ENCODE measurements around the gene HNRNPL.

Gene HNRNPL

GRCh38 chr19:38838986-38839761 is 10.6 kb downstream of the HNRNPL start:
- H3K27ac ChIP-seq (ENCODE audit: insufficient read depth in 1 of 2, low read depth in 1 of 2, low read length in 2 of 2, poor library complexity in 1 of 2, severe bottlenecking in 2 of 2) = no peak overlapping the region
- 91% methylated on average over 4 of the region's 12 CpGs for WGBS (ENCODE audit: insufficient coverage)
- H3K36me3 ChIP-seq (ENCODE audit: control insufficient read depth in 4 of 4, insufficient read depth in 4 of 4, low read length in 3 of 4) = peaks cover 29 to 87% (median 75%) of the 10 kb centered on the region in 4 experiments
- H3K27me3 ChIP-seq (replicated peaks in 2 of 5; ENCODE audit: control insufficient read depth in 4 of 5, insufficient read depth in 5 of 5, low read length in 4 of 5) = no peaks in the 10 kb centered on the region
- H3K4me1 ChIP-seq (ENCODE audit: control extremely low read depth in 1 of 4, control insufficient read depth in 4 of 4, insufficient read depth in 4 of 4, low read length in 3 of 4) = no peaks in the 10 kb centered on the region
- ChIA-PET POLR2A (interaction anchor here (1.2 to 1.8 kb wide), 3 partner anchors 10 to 70 kb away, joined by 3 to 6 read pairs (median 3); partner anchors contain the start of gene HNRNPL), CTCF (interaction anchor here (1.4 kb wide), 1 partner anchor 65 kb away, joined by 3 read pairs; the partner anchor contains the start of gene LGALS7)
- DNase-seq = no peak
- H3K4me3 ChIP-seq (ENCODE audit: control insufficient read depth in 1 of 7, extremely low read depth in 1 of 7, insufficient read depth in 4 of 7, low read depth in 2 of 7, low read length in 6 of 7) = no peak overlapping the region
- no peaks in the 10 kb centered on the region for H3K9me3 ChIP-seq (ENCODE audit: control extremely low read depth in 1 of 5, control insufficient read depth in 4 of 5, insufficient read depth in 2 of 5, low read depth in 1 of 5, low read length in 4 of 5)

GRCh38 chr19:38838208-38838985 is 11.4 kb downstream of the HNRNPL start:
- ChIA-PET CTCF (interaction anchor here (1.0 kb wide), 1 partner anchor 11 kb away, joined by 3 read pairs; no protein-coding TSS in a partner anchor), POLR2A (interaction anchor here (0.6 to 1.8 kb wide), 5 partner anchors 11 to 69 kb away, joined by 3 to 6 read pairs (median 3); partner anchors contain the start of gene HNRNPL)
- Histone ChIP-seq H3K9me3 (ENCODE audit: control extremely low read depth in 1 of 5, control insufficient read depth in 4 of 5, insufficient read depth in 2 of 5, low read depth in 1 of 5, low read length in 4 of 5) (no peaks in the 10 kb centered on the region), H3K27me3 (replicated peaks in 2 of 5; ENCODE audit: control insufficient read depth in 4 of 5, insufficient read depth in 5 of 5, low read length in 4 of 5) (no peaks in the 10 kb centered on the region), H3K36me3 (ENCODE audit: control insufficient read depth in 4 of 4, insufficient read depth in 4 of 4, low read length in 3 of 4) (peaks cover 23 to 80% (median 67%) of the 10 kb centered on the region in 4 experiments), H3K4me1 (ENCODE audit: control extremely low read depth in 1 of 4, control insufficient read depth in 4 of 4, insufficient read depth in 4 of 4, low read length in 3 of 4) (no peaks in the 10 kb centered on the region), H3K27ac (ENCODE audit: insufficient read depth in 1 of 2, low read depth in 1 of 2, low read length in 2 of 2, poor library complexity in 1 of 2, severe bottlenecking in 2 of 2) (no peak overlapping the region), H3K4me3 (ENCODE audit: control insufficient read depth in 1 of 7, extremely low read depth in 1 of 7, insufficient read depth in 4 of 7, low read depth in 2 of 7, low read length in 6 of 7) (no peak overlapping the region)
- DNase-seq = no peak
- 93% methylated on average over 11 of the region's 19 CpGs for WGBS (ENCODE audit: insufficient coverage)

GRCh38 chr19:38837656-38838121 is 12.1 kb downstream of the HNRNPL start:
- CTCF ChIA-PET = interaction anchor here (1.0 kb wide), 1 partner anchor 12 kb away, joined by 3 read pairs; no protein-coding TSS in a partner anchor
- Histone ChIP-seq H3K4me3 (ENCODE audit: control insufficient read depth in 1 of 7, extremely low read depth in 1 of 7, insufficient read depth in 4 of 7, low read depth in 2 of 7, low read length in 6 of 7) (no peak overlapping the region), H3K4me1 (ENCODE audit: control extremely low read depth in 1 of 4, control insufficient read depth in 4 of 4, insufficient read depth in 4 of 4, low read length in 3 of 4) (no peaks in the 10 kb centered on the region), H3K9me3 (ENCODE audit: control extremely low read depth in 1 of 5, control insufficient read depth in 4 of 5, insufficient read depth in 2 of 5, low read depth in 1 of 5, low read length in 4 of 5) (no peaks in the 10 kb centered on the region), H3K27me3 (replicated peaks in 2 of 5; ENCODE audit: control insufficient read depth in 4 of 5, insufficient read depth in 5 of 5, low read length in 4 of 5) (no peaks in the 10 kb centered on the region), H3K27ac (ENCODE audit: insufficient read depth in 1 of 2, low read depth in 1 of 2, low read length in 2 of 2, poor library complexity in 1 of 2, severe bottlenecking in 2 of 2) (no peak overlapping the region), H3K36me3 (ENCODE audit: control insufficient read depth in 4 of 4, insufficient read depth in 4 of 4, low read length in 3 of 4) (peaks cover 23 to 73% (median 61%) of the 10 kb centered on the region in 4 experiments)
- 96% methylated on average over 7 of the region's 7 CpGs for WGBS (ENCODE audit: insufficient coverage)
- POLR2A ChIA-PET = interaction anchor here (0.6 to 1.8 kb wide), 5 partner anchors 12 to 68 kb away, joined by 3 to 6 read pairs (median 3); partner anchors contain the start of gene HNRNPL
- no peak for DNase-seq

GRCh38 chr19:38836983-38837626 is 12.7 kb downstream of the HNRNPL start:
- H3K4me1 ChIP-seq (ENCODE audit: control extremely low read depth in 1 of 4, control insufficient read depth in 4 of 4, insufficient read depth in 4 of 4, low read length in 3 of 4) = peaks cover under 1 to 4% (median 3%) of the 10 kb centered on the region in 4 experiments
- no peak overlapping the region for H3K27ac ChIP-seq (ENCODE audit: insufficient read depth in 1 of 2, low read depth in 1 of 2, low read length in 2 of 2, poor library complexity in 1 of 2, severe bottlenecking in 2 of 2)
- H3K9me3 ChIP-seq (ENCODE audit: control extremely low read depth in 1 of 5, control insufficient read depth in 4 of 5, insufficient read depth in 2 of 5, low read depth in 1 of 5, low read length in 4 of 5) = no peaks in the 10 kb centered on the region
- H3K4me3 ChIP-seq (ENCODE audit: control insufficient read depth in 1 of 7, extremely low read depth in 1 of 7, insufficient read depth in 4 of 7, low read depth in 2 of 7, low read length in 6 of 7) = no peak overlapping the region
- DNase-seq = no peak
- H3K27me3 ChIP-seq (replicated peaks in 2 of 5; ENCODE audit: control insufficient read depth in 4 of 5, insufficient read depth in 5 of 5, low read length in 4 of 5) = no peaks in the 10 kb centered on the region
- CTCF ChIA-PET = interaction anchor here (1.0 kb wide), 1 partner anchor 12 kb away, joined by 3 read pairs; no protein-coding TSS in a partner anchor
- 94% methylated on average over 5 of the region's 6 CpGs for WGBS (ENCODE audit: insufficient coverage)
- peaks cover 23 to 67% (median 55%) of the 10 kb centered on the region in 4 experiments for H3K36me3 ChIP-seq (ENCODE audit: control insufficient read depth in 4 of 4, insufficient read depth in 4 of 4, low read length in 3 of 4)
- POLR2A ChIA-PET = interaction anchor here (0.6 to 1.8 kb wide), 3 partner anchors 12 to 40 kb away, joined by 3 to 6 read pairs (median 3); partner anchors contain the start of gene HNRNPL

- ChIA-PET CTCF (no interaction called here), POLR2A (interaction anchor here (1.7 kb wide), 1 partner anchor 13 kb away, joined by 6 read pairs; no protein-coding TSS in a partner anchor)
- no peak for DNase-seq
- 94% methylated on average over 7 of the region's 8 CpGs for WGBS (ENCODE audit: insufficient coverage)
- H3K9me3 ChIP-seq (ENCODE audit: control extremely low read depth in 1 of 5, control insufficient read depth in 4 of 5, insufficient read depth in 2 of 5, low read depth in 1 of 5, low read length in 4 of 5) = no peaks in the 10 kb centered on the region
- no peak overlapping the region for H3K27ac ChIP-seq (ENCODE audit: insufficient read depth in 1 of 2, low read depth in 1 of 2, low read length in 2 of 2, poor library complexity in 1 of 2, severe bottlenecking in 2 of 2)
- H3K27me3 ChIP-seq (replicated peaks in 2 of 5; ENCODE audit: control insufficient read depth in 4 of 5, insufficient read depth in 5 of 5, low read length in 4 of 5) = no peaks in the 10 kb centered on the region
- H3K4me3 ChIP-seq (ENCODE audit: control insufficient read depth in 1 of 7, extremely low read depth in 1 of 7, insufficient read depth in 4 of 7, low read depth in 2 of 7, low read length in 6 of 7) = no peak overlapping the region
- peaks cover 3 to 10% (median 7%) of the 10 kb centered on the region in 4 experiments for H3K4me1 ChIP-seq (ENCODE audit: control extremely low read depth in 1 of 4, control insufficient read depth in 4 of 4, insufficient read depth in 4 of 4, low read length in 3 of 4)
- peaks cover 21 to 59% (median 48%) of the 10 kb centered on the region in 4 experiments for H3K36me3 ChIP-seq (ENCODE audit: control insufficient read depth in 4 of 4, insufficient read depth in 4 of 4, low read length in 3 of 4)
These were observed 13.4 kb downstream of the HNRNPL start for GRCh38 chr19:38836159-38836982.

GRCh38 chr19:38834590-38834989 is 15.2 kb downstream of the HNRNPL start:
- POLR2A ChIA-PET = interaction anchor here (1.7 kb wide), 1 partner anchor 15 kb away, joined by 6 read pairs; no protein-coding TSS in a partner anchor
- Histone ChIP-seq H3K36me3 (ENCODE audit: control insufficient read depth in 4 of 4, insufficient read depth in 4 of 4, low read length in 3 of 4) (peaks cover 16 to 49% (median 43%) of the 10 kb centered on the region in 4 experiments), H3K4me3 (ENCODE audit: control insufficient read depth in 1 of 7, extremely low read depth in 1 of 7, insufficient read depth in 4 of 7, low read depth in 2 of 7, low read length in 6 of 7) (no peak overlapping the region), H3K4me1 (ENCODE audit: control extremely low read depth in 1 of 4, control insufficient read depth in 4 of 4, insufficient read depth in 4 of 4, low read length in 3 of 4) (peaks cover 3 to 17% (median 14%) of the 10 kb centered on the region in 4 experiments), H3K27me3 (replicated peaks in 2 of 5; ENCODE audit: control insufficient read depth in 4 of 5, insufficient read depth in 5 of 5, low read length in 4 of 5) (no peaks in the 10 kb centered on the region), H3K9me3 (ENCODE audit: control extremely low read depth in 1 of 5, control insufficient read depth in 4 of 5, insufficient read depth in 2 of 5, low read depth in 1 of 5, low read length in 4 of 5) (no peaks in the 10 kb centered on the region), H3K27ac (ENCODE audit: insufficient read depth in 1 of 2, low read depth in 1 of 2, low read length in 2 of 2, poor library complexity in 1 of 2, severe bottlenecking in 2 of 2) (no peak overlapping the region)
- CTCF ChIA-PET = interaction anchor here (1.0 kb wide), 1 partner anchor 10 kb away, joined by 3 read pairs; no protein-coding TSS in a partner anchor
- no peak for DNase-seq
- 93% methylated on average over 6 of the region's 6 CpGs for WGBS (ENCODE audit: insufficient coverage)

Measured in common myeloid progenitor, CD34-positive (primary cell).